ENCODE data around the gene ADCYAP1.

The ADCYAP1 gene

DNA sequence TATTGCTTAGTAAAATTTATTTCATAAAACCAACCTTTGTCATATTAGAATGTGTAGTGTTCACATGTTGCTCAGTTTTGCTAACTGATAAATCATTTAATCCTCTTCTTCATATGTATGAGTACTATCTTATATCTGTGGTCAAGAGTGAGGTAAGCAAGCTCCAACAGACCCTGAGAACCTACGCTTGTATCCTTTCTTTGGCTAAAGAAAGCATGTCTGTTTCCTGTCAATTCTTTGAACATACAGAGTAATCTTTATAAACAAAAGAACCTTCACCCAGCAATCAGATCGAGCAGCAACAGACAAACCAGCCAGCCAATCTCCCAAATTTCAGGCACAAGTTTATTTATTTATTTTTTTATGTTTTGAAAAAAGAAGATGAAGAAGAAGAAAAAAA, 6.4 kb downstream of the ADCYAP1 start:
- no peak for DNase-seq

DNA sequence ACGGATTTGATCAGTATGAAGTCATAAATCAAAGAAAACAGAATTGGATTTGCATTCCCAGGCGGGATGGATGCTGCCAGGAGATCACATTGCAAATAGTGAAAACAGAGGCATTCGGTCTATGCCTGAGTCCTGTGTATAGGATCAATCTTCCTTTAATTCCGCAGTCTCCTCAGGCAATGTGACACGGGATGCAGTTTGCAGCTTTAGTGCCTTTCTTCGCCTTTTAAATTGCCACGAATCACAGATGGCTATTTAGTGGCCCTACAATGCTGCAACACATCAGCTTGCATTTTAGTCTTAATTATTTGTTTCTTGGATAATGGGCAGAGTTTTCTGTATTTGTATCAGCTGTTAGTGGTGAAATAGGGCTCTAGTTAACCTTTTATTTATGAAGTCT, 6.8 kb downstream of the ADCYAP1 start:
- no peak for DNase-seq

DNA sequence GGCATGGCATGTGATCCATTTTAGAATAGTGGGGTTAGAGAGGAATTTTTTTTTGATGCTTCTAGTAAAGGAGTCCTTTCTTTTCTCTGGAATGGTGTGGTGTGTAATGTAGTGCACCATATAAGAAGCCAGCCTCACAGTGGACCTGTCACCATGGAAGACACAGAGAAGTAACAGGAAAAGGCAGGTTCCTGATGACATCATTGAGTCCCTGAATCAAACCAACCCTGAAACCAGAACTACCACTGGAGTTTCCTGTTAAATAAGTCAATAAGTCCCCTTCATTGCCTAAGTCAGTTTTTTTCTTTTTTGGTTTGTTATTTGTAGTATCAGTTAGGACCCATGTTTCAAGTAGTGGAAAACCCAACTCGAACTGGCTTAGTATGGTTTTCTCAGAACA, 11.9 kb downstream of the ADCYAP1 start:
- DNase-seq, result no peak

DNA sequence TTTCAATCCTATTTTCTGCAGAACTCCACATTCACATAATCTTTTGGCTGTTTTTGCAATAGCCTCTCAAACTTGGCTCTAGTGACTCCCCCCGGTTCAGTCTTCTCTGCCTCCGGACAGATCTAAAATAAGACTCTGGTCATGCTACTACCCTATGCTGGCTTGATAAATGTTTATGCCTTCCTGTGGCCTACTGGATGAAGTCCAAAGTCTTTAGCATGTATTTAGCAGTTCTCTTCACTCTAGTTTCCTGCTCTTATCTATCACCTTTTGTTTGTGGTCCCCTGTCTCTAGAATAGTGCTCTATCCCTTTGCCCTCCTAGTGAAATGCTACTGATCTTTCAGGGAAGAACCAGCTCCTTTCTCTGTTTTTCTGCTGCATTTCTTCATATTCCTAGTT, 14.4 kb downstream of the ADCYAP1 start:
- DNase-seq, result no peak

DNA sequence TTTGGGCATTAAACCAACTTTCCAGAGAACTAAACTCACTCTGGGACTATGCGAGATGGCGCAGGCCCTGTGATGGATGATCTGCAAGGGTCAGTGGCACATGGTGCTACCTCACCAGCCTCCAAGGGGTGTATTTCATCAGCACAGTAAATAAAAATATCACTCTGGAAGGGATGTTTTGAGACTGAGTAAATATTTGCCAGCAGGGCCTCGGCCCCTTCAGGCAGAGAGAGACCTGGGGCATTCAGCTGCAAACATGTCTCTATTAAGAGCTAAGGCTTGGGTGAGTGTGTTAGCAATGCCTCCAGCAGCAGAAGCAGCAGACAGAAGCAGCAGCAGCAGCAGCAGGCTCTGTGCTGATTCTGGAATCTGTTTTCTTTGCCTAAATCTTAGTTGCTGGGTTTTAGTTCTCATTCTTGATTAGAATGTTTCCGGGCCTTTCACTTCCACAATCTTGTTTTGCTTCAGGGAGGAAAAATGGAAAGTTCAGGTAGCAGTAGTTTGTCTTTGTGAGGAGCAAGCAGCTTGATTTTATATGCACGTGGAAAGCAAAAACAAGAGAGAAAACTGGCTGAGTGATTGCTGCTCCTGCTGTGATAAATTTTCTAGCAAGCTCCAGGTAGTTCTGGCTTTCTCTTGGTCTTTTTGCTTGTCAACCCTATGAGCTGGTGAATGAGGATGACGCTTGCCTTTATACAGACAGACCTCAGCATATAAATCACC, 18.6 kb downstream of the ADCYAP1 start:
- DNase-seq, result no peak

DNA sequence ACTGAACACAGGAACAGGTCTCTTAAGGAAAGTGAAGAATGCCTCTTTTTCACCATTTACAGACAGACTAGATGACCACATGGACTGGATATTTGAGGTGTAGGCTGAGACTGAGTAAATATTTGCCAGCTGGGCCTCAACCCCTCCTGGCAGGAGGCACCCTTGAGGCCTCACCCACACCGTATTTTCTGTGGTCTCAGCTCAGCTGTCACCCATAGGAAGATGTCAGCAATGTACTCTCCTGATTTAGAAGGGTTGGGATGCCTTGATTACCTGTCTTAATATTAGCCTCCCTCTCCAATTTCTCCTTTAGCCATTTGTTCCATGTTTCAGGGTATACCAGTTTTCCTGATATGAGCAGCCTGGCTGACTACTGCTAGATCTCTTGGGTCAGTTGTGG, 20.3 kb downstream of the ADCYAP1 start:
- no peak for DNase-seq

DNA sequence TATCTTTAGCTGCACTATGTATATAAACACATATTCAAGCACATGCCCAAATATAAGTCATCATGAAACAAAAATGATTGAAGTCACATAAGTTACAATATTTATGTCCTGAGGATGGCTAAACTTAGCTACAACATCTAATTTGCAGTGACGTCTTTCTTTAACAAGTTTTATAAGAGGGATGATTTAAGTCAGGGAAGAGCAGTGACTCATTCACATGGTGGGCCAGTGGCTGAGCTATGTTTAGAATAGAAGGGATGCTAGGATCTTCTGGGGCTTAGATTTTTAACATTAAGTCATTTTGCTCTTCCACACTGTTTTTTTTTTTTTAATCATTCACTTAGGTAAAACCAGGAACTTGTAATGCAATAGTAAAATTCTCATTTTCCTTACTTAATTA, 22.3 kb downstream of the ADCYAP1 start:
- no peak for DNase-seq

DNA sequence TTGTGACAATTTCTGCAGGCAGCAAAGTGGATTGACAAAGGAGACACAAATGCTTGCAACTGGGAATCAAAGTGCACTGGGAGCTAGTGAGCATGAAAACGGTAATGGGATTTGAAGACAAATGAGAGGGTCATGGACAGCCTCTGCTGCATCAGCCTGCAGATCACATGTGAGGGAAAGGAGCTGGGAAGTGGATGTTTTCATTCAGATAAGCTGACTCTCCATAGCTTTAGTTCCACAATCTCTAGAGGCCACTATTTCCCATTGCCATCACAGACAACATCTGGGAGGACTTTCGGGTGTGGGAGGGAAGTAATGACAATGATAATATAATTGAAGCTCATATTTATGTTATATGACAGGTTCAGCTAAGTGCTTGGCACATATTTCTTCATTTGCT, 28.4 kb downstream of the ADCYAP1 start:
- DNase-seq, result no peak

DNA sequence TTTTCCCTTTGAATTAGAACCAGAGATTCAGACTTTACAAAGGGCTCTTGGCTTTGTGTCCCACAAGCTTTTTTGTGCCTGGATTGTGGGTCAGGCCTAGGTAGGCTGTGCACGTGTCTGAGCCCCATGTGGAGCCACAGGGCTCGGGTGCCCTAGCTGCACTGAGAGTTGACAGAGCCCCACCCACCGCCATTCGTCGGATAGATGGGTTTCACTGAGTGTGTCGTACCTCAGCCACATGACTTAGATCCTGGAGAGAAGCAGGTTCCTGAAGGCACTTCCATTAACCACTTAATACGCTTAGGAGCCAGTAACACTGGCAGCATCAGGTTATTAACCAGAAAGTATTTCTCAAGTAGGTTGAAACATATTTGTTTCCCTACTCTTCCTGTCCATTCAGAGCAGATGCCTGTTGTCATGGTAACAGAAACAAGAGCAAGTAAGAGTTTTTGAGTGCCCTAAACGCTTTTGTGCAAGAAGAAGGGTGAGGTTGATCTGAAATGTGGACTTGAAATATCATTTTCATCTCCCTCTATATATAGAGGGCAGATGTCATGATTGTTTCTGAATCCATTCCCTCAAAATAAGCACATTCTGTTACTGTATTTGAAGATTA, 30.0 kb downstream of the ADCYAP1 start:
- no peak for DNase-seq

DNA sequence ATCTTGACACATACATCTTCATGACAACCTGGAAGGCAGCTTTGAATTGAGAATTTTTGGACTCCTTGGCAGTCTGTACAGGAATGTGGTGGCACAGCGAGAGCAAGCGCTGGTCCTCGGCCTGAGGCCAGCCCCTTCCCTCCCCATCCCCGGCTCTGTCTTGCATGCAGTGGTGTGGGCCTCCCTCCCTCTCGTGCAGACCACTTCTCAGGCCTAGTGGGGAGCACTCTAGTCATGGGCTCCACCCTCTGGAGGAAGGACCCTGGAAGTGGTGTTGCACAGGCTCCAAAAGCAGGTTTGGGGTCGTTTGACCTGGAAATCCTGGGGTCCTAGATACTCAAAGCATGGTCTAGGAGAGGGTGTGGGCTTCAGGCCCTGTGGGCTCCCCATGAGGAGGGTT, 32.3 kb downstream of the ADCYAP1 start:
- no peak for DNase-seq

DNA sequence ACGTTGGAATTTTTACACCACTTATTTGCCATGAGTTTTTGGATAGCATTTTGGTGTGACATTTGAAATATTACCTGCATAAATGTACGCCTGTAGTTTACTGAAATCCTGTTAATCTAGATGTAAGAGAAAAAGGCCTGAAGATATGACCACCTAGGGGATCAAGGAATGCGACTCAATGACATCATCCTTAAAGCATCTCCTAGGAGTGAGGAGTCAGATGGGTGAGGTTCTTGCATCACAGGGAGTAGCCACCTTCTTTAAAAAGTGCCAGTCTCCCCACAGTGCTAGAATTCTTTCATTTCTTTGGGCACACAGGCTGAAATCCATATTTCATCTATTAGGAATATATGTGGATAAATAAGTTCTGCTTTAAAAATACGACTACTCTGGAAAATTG, 34.5 kb downstream of the ADCYAP1 start:
- no peak for DNase-seq

DNA sequence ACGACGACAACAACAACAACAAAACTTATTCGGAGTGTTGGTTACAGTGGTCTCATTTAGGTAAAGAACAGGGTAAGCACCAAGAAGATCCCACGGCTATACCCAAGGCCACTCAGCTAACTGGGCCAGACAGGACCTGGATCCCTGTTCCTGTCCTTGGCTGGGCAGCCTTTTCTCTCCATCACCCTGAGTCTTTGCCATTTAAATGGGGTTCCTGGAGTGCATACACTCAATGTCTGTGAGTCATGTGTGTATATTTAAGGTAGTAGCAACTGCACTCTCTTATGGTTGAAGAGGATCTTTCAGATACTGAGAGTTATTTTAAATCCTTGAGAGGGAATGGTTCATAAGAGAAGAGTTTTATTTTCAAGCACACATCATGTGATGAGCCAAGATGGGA, 35.3 kb downstream of the ADCYAP1 start:
- DNase-seq, result no peak

DNA sequence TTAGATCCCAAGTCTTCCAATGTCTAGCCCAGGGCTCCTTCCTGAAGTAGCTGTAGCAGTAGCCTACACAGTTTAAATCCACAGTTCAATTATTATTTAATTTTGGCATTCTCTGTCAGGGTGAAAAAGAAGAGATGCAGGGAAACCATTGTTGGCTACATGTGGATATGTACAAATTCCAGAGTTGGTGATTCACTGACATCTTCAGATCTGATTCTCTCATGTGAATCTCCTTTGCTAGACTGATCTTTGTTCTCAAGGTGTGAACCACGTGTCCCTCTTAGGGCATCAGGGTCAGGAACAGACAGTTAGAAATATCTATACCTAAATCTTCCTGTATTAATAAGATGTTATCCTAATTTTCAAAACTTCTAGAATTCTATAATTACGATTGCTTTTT, 36.7 kb downstream of the ADCYAP1 start:
- DNase-seq, result no peak

DNA sequence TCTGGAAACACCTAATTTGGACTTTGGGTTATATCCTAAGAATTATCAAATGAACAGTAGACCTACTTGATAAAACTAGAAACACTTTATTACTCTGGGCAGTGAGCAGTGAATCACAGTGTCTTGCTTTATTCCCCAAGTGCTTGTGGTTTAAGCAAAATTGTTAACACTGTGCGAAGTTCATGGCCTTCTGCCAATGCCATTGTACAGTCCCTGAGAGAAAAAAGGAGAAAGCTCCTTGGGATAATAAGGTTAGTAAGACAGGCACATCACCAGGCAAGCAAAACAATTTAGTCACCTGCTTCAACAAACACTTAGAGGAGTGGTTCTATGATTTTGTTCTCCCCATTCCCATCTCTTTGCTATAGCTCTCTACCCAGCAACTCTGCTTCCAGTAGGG, 39.8 kb downstream of the ADCYAP1 start:
- DNase-seq, result no peak

DNA sequence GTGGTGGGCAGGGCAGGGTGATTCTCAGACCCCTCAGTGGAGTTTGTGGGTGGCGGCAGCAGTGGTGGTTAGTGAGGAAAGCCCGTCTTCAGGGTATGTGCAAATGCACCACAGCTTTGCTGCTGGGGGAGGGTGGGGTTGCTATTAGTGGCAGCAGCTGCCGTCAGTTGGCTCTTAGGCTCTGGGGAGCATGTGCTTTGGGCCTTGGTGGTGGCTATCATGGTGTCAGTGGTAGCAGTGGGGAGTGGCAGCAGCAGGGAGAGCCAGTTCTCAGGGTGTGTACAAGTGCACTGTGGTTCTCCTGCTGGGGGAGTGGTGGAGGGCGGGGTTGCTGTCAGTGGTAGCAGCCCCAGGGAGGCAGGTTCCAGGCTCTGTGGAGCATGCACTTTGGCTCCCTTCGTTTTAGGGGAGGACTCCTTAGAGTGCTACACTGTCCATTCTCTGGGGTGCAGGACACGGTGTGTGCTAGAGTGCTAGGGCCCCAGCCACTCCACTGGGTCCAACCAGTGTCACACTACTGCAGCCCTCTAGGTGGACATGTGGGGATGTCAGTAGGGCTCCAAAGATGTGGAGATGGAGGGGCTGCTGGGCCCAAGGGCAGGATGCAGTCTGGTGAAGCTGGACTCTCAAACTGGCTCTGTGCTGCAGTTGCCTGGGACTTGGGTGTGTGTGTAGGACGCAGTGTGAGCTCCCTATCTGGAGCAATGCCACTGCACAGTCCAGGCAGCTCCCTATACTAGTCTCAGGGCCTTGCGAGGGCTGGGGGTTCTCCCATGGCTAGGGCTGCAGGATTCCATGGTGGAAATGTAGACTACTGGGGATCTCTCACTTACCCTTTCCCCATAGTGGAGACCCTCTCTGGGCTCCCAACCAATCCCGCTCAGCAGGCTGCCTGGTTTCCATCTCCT, 45.3 kb downstream of the ADCYAP1 start:
- no peak for DNase-seq

DNA sequence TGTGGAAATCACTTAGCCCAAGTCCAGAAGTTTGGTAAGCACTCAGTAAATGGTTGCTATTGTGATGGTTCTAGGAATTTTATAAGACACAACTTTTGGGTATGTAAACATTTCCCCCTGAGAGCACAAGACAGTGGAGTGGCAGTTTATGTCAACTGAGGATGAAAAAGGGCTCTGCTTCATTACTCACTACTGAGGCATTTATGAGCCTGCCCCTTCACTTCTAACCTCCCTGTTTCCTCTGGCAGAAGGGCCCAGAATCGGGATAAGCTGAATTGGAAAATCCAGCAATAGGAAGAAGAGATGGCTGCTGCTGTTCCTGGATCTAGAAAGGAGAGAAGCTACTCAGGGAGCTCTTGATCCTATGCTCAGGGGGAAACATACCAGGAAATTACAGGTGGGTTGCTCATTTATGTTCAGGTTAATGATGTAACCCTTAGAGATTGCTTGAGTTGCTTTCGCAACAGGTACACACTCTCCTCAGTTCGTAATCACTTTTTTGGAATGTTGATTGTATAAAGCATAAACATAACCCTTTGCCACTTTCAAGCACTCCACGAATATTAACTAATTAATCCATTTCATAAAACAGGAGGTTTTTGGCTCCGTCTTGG, 46.3 kb downstream of the ADCYAP1 start:
- DNase-seq, result no peak

DNA sequence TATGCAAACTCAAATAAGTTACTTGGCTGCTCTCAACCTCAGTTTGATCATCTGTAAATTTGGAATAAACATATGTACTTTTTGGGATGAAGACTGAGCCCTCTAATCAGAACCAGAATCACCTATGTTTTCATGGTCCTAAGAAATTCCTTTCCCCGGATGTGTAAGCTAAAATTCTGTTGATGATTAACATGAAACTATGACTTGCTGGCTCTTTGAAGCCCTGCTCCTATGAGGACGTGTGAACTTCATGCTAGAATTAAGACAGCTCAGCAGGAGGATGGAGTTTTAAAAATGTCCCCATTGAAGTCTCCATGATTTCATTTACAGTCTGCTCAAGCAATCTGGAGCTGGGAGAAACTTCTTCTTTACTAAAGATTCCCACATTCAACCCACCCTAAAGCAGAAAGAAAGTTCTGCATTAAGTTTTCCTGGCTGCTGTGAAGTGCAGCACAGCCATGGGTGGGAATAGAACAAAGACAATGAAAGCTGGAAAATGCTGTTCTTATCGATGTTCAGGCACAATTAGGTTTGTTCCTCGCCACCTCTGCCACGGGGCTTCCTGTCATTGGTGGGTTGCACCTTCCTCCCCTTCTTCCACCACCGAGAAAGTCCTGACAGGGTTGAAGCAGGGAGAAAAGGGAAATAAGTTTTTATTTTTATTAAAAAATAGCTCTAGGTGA, 50.9 kb downstream of the ADCYAP1 start:
- DNase-seq, result no peak

DNA sequence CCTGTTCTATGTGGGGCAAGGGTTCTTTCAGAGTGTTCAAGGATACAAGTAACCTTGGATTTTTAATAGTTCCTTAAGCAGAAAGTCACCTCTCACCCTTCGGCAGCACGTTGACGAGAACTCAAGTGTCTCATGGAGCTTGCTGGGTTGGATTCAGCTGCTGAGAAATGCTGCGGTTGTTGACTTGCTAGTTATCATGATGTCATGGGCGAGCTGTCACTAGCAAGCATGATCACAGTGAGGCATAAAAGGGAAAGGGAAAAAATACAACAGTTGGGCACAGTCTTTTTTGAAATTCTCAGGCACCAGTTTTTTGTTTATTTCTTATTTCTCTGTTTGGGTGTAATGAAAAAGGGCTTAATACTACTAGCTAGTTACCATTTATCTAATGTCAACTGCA, 53.2 kb downstream of the ADCYAP1 start:
- DNase-seq, result no peak

DNA sequence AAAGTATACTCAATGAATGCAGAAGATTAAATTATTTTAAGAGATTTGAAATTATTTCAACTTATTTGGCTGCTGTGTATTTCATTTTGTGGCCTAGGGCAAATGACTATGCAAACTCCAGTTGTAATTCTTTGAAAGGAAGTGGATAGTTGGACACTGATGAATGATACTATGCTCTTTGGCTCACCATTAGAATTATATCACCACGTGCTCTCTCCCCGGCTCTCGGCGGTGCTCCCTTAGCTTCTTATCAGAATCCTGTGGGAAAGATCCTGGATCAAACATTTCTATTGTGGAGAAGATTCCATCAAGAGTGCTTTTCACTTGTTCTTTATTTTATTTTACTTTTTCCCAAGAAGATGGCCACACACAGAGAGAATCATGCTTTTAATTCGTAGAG, 55.2 kb downstream of the ADCYAP1 start:
- no peak for DNase-seq

Measured in CD4-positive, alpha-beta T cell treated with Interferon gamma for 1 hour (primary cell).